ENCODE data around the gene RDH11. TPM values are rescaled to one million over a fixed set of nuclear protein-coding genes. Genes with fewer than 3 reads are reported as not detected.

The RDH11 gene
- total RNA-seq, 4 donors from 2014 or later: 34.5 to 72.3 (median 49.1) TPM

DNA sequence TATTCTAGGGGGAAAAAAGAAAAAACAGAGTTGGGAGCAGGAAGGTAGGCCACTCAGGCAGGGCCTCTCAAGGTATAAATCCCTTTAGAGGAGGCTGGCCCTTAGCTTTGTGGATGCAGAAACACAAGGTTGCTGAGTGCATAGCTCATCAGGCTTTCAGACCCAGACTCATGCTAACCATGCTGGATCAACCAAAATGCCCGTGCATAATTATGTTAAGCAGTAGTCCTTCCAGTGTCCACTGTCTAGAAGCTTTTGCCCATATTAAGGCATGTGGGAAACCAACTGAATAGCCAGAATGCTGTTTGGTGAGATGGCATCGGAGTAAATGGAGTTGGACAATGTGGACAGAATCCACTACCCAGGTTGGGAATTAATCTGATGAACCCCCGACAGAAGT lies 56.9 kb downstream of the RDH11 start:
- WGBS, 2 donors: 93 to 94% methylated on average over 3 of the region's 3 CpGs
- no peak overlapping the region for H3K4me3 ChIP-seq (ENCODE audit: low read depth, poor library complexity, severe bottlenecking)
- no peak for DNase-seq (ENCODE audit: low spot score in 2 of 2)
- intact Hi-C loops (cut with DNase I; ENCODE audit: low total_unique reads): no loop called here
- TF ChIP-seq POLR2A (IDR thresholded peaks at IDR 0.05) (no peak), CTCF (IDR thresholded peaks at IDR 0.05) (no peak)

GRCh38 chr14:67636361-67636919 lies 59.1 kb downstream of the RDH11 start:
- intact Hi-C loops (cut with DNase I; ENCODE audit: low total_unique reads): no loop called here
- WGBS, 2 donors: 57 to 80% methylated on average over 3 of the region's 3 CpGs
- H3K4me3 ChIP-seq (ENCODE audit: low read depth, poor library complexity, severe bottlenecking): no peak overlapping the region
- DNase-seq (ENCODE audit: low spot score in 2 of 2): no peak
- TF ChIP-seq CTCF (IDR thresholded peaks at IDR 0.05): no peak
- TF ChIP-seq POLR2A (IDR thresholded peaks at IDR 0.05): no peak

GRCh38 chr14:67633451-67634147 lies 62.0 kb downstream of the RDH11 start:
- 89 to 92% methylated on average over 5 of the region's 5 CpGs for WGBS, 2 donors
- DNase-seq (ENCODE audit: low spot score in 2 of 2): no peak
- TF ChIP-seq CTCF (IDR thresholded peaks at IDR 0.05) (no peak), POLR2A (IDR thresholded peaks at IDR 0.05) (no peak)
- intact Hi-C loops (cut with DNase I; ENCODE audit: low total_unique reads): no loop called here
- no peak overlapping the region for H3K4me3 ChIP-seq (ENCODE audit: low read depth, poor library complexity, severe bottlenecking)

GRCh38 chr14:67630938-67631337 lies 64.6 kb downstream of the RDH11 start:
- WGBS, 2 donors: 85 to 87% methylated on average over 5 of the region's 5 CpGs
- TF ChIP-seq CTCF (IDR thresholded peaks at IDR 0.05): no peak
- no peak for TF ChIP-seq POLR2A (IDR thresholded peaks at IDR 0.05)
- H3K4me3 ChIP-seq (ENCODE audit: low read depth, poor library complexity, severe bottlenecking): no peak overlapping the region
- intact Hi-C loops (cut with DNase I; ENCODE audit: low total_unique reads): no loop called here
- DNase-seq (ENCODE audit: low spot score in 2 of 2): no peak

GRCh38 chr14:67630186-67630585 lies 65.4 kb downstream of the RDH11 start:
- no peak overlapping the region for H3K4me3 ChIP-seq (ENCODE audit: low read depth, poor library complexity, severe bottlenecking)
- no peak for TF ChIP-seq CTCF (IDR thresholded peaks at IDR 0.05)
- TF ChIP-seq POLR2A (IDR thresholded peaks at IDR 0.05): no peak
- no peak for DNase-seq (ENCODE audit: low spot score in 2 of 2)
- 91 to 92% methylated on average over 4 of the region's 4 CpGs for WGBS, 2 donors
- intact Hi-C loops (cut with DNase I; ENCODE audit: low total_unique reads): no loop called here

DNA sequence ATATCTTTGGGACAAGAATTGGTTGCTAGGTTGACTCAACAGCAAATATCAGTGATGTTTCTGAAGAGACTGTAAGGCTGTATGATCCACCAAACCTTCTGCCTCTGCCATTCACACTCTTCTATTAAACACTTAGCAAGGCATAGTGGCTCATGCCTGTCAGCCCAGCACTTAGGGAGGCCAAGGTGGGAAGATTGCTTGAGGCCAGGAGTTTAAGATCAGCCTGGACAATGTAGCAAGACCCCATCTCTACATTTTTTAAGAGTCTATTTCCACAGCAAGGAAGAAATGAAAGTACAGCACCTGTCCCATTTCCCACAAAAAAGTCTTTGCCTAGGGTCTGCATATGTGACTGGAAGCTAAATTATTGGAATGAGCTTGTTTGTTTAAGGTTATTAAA lies 68.0 kb downstream of the RDH11 start:
- intact Hi-C loops (cut with DNase I; ENCODE audit: low total_unique reads): no loop called here
- no peak for TF ChIP-seq CTCF (IDR thresholded peaks at IDR 0.05)
- no peak for TF ChIP-seq POLR2A (IDR thresholded peaks at IDR 0.05)
- no peak overlapping the region for H3K4me3 ChIP-seq (ENCODE audit: low read depth, poor library complexity, severe bottlenecking)
- no peak for DNase-seq (ENCODE audit: low spot score in 2 of 2)

All from lower leg skin (tissue), 4 donors.